Mesenchymal stem cell (in vitro differentiated cells and primary cell): ENCODE results near the gene DBH.

ENCODE experiments used
- DNase-seq: peaks from one replicate; pipeline ENCODE4 v3.0.0-alpha.2; 2013
- H2AFZ ChIP-seq: one replicate; pipeline ENCODE4 v1.6.1; 2013; ENCODE audit warnings: low read depth, mild to moderate bottlenecking, control low read depth, inconsistent platforms, low read length, moderate library complexity
- H2AK5ac ChIP-seq: 2 replicates; pipeline ENCODE4 v1.6.1; 2013; ENCODE audit warnings: low read length, moderate library complexity, mild to moderate bottlenecking, inconsistent platforms; ENCODE audit not compliant: severe bottlenecking
- H2BK120ac ChIP-seq: one replicate; pipeline ENCODE4 v1.6.1; 2013; ENCODE audit warnings: low read depth, mild to moderate bottlenecking, inconsistent platforms, low read length, moderate library complexity
- H2BK12ac ChIP-seq, 2 experiments: one replicate each; pipeline ENCODE4 v1.6.1; 2013; ENCODE audit warnings: inconsistent platforms in 2 of 2, low read length in 2 of 2, mild to moderate bottlenecking in 2 of 2, moderate library complexity in 2 of 2, control low read depth in 1 of 2
- H2BK15ac ChIP-seq: one replicate; pipeline ENCODE4 v1.6.1; 2013; ENCODE audit warnings: mild to moderate bottlenecking, low read depth, inconsistent platforms; ENCODE audit not compliant: poor library complexity, severe bottlenecking
- H2BK5ac ChIP-seq: 2 replicates; pipeline ENCODE4 v1.6.1; 2013; ENCODE audit warnings: low read depth, mild to moderate bottlenecking, low read length, control low read depth, inconsistent platforms; ENCODE audit not compliant: poor library complexity, severe bottlenecking
- H3K14ac ChIP-seq, 2 experiments: one replicate each; pipeline ENCODE4 v1.6.1; 2013; ENCODE audit warnings: inconsistent platforms in 2 of 2, low read length in 2 of 2, control low read depth in 1 of 2, mild to moderate bottlenecking in 1 of 2, moderate library complexity in 1 of 2
- H3K18ac ChIP-seq, 2 experiments: one replicate each; pipeline ENCODE4 v1.6.1; 2013; ENCODE audit warnings: inconsistent platforms in 2 of 2, low read length in 2 of 2, control low read depth in 1 of 2, low read depth in 1 of 2, mild to moderate bottlenecking in 1 of 2
- H3K23ac ChIP-seq, 2 experiments: one replicate each; pipeline ENCODE4 v1.6.1; 2013; ENCODE audit warnings: inconsistent platforms in 2 of 2, low read length in 2 of 2, mild to moderate bottlenecking in 2 of 2, moderate library complexity in 2 of 2, control low read depth in 1 of 2
- H3K27ac ChIP-seq: 2 replicates; pipeline ENCODE4 v1.5.1; 2013; ENCODE audit warnings: mild to moderate bottlenecking, moderate library complexity, low read length, control low read depth, inconsistent platforms; ENCODE audit not compliant: poor library complexity, severe bottlenecking
- H3K27me3 ChIP-seq, 2 experiments: 2 replicates each; pipeline versions ENCODE4 v1.6.1 to v1.7.0; 2013; ENCODE audit warnings: low read length in 2 of 2, mild to moderate bottlenecking in 2 of 2, moderate library complexity in 2 of 2, control low read depth in 1 of 2, inconsistent platforms in 1 of 2; ENCODE audit not compliant: control insufficient read depth in 1 of 2, insufficient read depth in 1 of 2
- H3K36me3 ChIP-seq, 2 experiments: 2 replicates each; pipeline versions ENCODE4 v1.6.1 to v1.7.0; 2013; ENCODE audit warnings: low read length in 2 of 2, control low read depth in 1 of 2, inconsistent platforms in 1 of 2, low read depth in 1 of 2, mild to moderate bottlenecking in 1 of 2; ENCODE audit not compliant: insufficient read depth in 2 of 2, control insufficient read depth in 1 of 2
- H3K4ac ChIP-seq, 2 experiments: one replicate each; pipeline ENCODE4 v1.6.1; 2013; ENCODE audit warnings: inconsistent platforms in 2 of 2, low read length in 2 of 2, mild to moderate bottlenecking in 2 of 2, moderate library complexity in 2 of 2, control low read depth in 1 of 2, low read depth in 1 of 2
- H3K4me1 ChIP-seq: 2 replicates; pipeline ENCODE4 v1.6.1; 2013; ENCODE audit warnings: low read depth, low read length, control low read depth; ENCODE audit not compliant: control insufficient read depth, insufficient read depth
- H3K4me2 ChIP-seq: 2 replicates; pipeline ENCODE4 v1.6.1; 2013; ENCODE audit warnings: low read length, mild to moderate bottlenecking, inconsistent platforms; ENCODE audit not compliant: poor library complexity, severe bottlenecking
- H3K4me3 ChIP-seq, 2 experiments: 2 replicates each; pipeline versions ENCODE4 v1.5.1 to v1.7.0; 2013; ENCODE audit warnings: low read length in 2 of 2, mild to moderate bottlenecking in 2 of 2, control low read depth in 1 of 2, low read depth in 1 of 2; ENCODE audit not compliant: insufficient read depth in 1 of 2
- H3K79me1 ChIP-seq: replicated peaks from 2 replicates; pipeline ENCODE4 v1.6.1; 2013; ENCODE audit warnings: mild to moderate bottlenecking, control low read depth, low read length, inconsistent platforms; ENCODE audit not compliant: poor library complexity, severe bottlenecking
- H3K9ac ChIP-seq: 2 replicates; pipeline ENCODE4 v1.7.0; 2013; ENCODE audit warnings: mild to moderate bottlenecking, low read length, moderate library complexity
- H3K9me3 ChIP-seq: 2 replicates; pipeline ENCODE4 v1.7.0; 2013; ENCODE audit warnings: mild to moderate bottlenecking, low read length; ENCODE audit not compliant: control insufficient read depth
- H4K8ac ChIP-seq: one replicate; pipeline ENCODE4 v1.6.1; 2013; ENCODE audit warnings: inconsistent platforms, mild to moderate bottlenecking, low read length, moderate library complexity
- H4K91ac ChIP-seq: one replicate; pipeline ENCODE4 v1.6.1; 2013; ENCODE audit warnings: mild to moderate bottlenecking, low read length, inconsistent platforms
- WGBS: methylation state at CpG from one replicate; pipeline ENCODE4 v1.1.7; 2013; ENCODE audit warnings: mixed read lengths; 5-methylcytosine and 5-hydroxymethylcytosine counted together

DBH gene

GRCh38 chr9:133640580-133641395, 4.6 kb downstream of the DBH start:
- no peak overlapping the region for H2BK5ac ChIP-seq
- no peak for DNase-seq
- no peak overlapping the region for H3K27ac ChIP-seq
- H3K4me2 ChIP-seq, result no peak overlapping the region
- H3K4ac ChIP-seq, result no peak overlapping the region
- H3K4me1 ChIP-seq, result no peaks in the 10 kb centered on the region
- H2BK12ac ChIP-seq, result no peak overlapping the region
- no peak overlapping the region for H2BK120ac ChIP-seq
- H4K8ac ChIP-seq, result no peak overlapping the region
- no peak overlapping the region for H3K4me3 ChIP-seq
- H3K79me1 ChIP-seq, result no peaks in the 10 kb centered on the region
- H2AFZ ChIP-seq, result no peak overlapping the region
- no peak overlapping the region for H4K91ac ChIP-seq
- peaks cover 65 to 94% of the 10 kb centered on the region in 2 experiments for H3K27me3 ChIP-seq
- no peak overlapping the region for H3K18ac ChIP-seq
- H3K36me3 ChIP-seq, result no peaks in the 10 kb centered on the region
- WGBS, result 82% methylated on average over 13 of the region's 13 CpGs
- H3K23ac ChIP-seq, result no peak overlapping the region
- H2AK5ac ChIP-seq, result no peak overlapping the region
- H3K9ac ChIP-seq, result no peak overlapping the region
- H3K14ac ChIP-seq, result no peak overlapping the region
- no peaks in the 10 kb centered on the region for H3K9me3 ChIP-seq
- H2BK15ac ChIP-seq, result no peak overlapping the region

DNA sequence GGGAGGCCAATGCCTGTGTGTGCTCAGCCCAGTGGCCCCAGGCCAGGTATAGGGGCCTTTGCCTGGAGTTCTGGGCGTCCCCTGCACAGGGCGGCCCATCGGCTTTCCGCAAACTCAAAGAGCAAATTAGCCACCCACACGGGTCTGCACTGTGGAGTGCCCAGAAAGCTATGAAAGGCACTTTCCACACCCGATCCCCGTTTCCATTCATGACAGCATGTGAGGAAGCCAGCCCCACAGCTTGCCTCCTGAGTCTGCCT, 5.2 kb downstream of the DBH start:
- H2AK5ac ChIP-seq, result no peak overlapping the region
- H4K8ac ChIP-seq, result no peak overlapping the region
- no peak overlapping the region for H3K14ac ChIP-seq
- H3K4me3 ChIP-seq, result no peak overlapping the region
- H3K9me3 ChIP-seq, result no peaks in the 10 kb centered on the region
- no peak overlapping the region for H2BK5ac ChIP-seq
- WGBS, result 86% methylated on average over 7 of the region's 7 CpGs
- H3K23ac ChIP-seq, result no peak overlapping the region
- H3K36me3 ChIP-seq, result no peaks in the 10 kb centered on the region
- H2BK15ac ChIP-seq, result no peak overlapping the region
- no peaks in the 10 kb centered on the region for H3K79me1 ChIP-seq
- no peak overlapping the region for H2AFZ ChIP-seq
- DNase-seq, result no peak
- H3K18ac ChIP-seq, result no peak overlapping the region
- H3K27me3 ChIP-seq, result peaks cover 62 to 94% of the 10 kb centered on the region in 2 experiments
- no peak overlapping the region for H2BK12ac ChIP-seq
- no peak overlapping the region for H3K4me2 ChIP-seq
- H3K9ac ChIP-seq, result no peak overlapping the region
- H2BK120ac ChIP-seq, result no peak overlapping the region
- H4K91ac ChIP-seq, result no peak overlapping the region
- no peaks in the 10 kb centered on the region for H3K4me1 ChIP-seq
- no peak overlapping the region for H3K27ac ChIP-seq
- no peak overlapping the region for H3K4ac ChIP-seq

DNA sequence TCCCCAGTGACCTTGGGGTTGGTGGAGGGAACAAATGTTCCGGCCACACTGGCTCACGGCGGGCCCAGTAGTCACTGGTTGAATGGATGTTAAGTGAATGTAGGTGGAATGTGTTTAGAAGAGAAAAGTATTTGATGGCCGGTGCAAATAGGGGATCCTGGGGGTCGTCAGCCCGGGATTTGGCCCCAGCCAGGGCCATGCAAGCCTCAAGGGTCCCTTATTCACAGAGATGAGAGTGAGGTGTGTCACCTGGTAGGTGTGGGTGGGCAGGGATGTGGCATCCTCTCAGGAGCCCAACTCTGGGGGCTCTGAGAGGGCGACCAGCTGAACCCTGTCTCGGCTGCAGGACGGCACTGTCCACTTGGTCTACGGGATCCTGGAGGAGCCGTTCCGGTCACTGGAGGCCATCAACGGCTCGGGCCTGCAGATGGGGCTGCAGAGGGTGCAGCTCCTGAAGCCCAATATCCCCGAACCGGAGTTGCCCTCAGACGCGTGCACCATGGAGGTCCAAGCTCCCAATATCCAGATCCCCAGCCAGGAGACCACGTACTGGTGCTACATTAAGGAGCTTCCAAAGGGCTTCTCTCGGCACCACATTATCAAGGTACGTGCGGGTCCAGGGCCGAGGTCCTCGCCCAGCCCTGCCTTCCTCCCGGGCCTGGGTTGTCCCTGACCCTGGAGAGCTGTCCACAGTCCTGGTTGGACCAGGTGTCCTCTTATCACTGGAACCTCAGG, 5.9 kb downstream of the DBH start:
- Histone ChIP-seq H3K27ac (no peak overlapping the region), H3K4me3 (no peak overlapping the region), H2BK120ac (no peak overlapping the region), H3K18ac (no peak overlapping the region), H3K4me2 (no peak overlapping the region), H3K23ac (no peak overlapping the region), H3K14ac (no peak overlapping the region), H3K9ac (no peak overlapping the region), H4K8ac (no peak overlapping the region), H3K4ac (no peak overlapping the region), H3K9me3 (no peaks in the 10 kb centered on the region), H2BK12ac (no peak overlapping the region), H2AK5ac (no peak overlapping the region), H2AFZ (no peak overlapping the region), H3K79me1 (no peaks in the 10 kb centered on the region), H3K4me1 (no peaks in the 10 kb centered on the region), H2BK5ac (no peak overlapping the region), H2BK15ac (no peak overlapping the region), H3K36me3 (no peaks in the 10 kb centered on the region), H4K91ac (peak overlapping the region; percentile 12), H3K27me3 (peaks cover 62 to 94% of the 10 kb centered on the region in 2 experiments)
- 91% methylated on average over 25 of the region's 25 CpGs for WGBS
- DNase-seq, result no peak

DNA sequence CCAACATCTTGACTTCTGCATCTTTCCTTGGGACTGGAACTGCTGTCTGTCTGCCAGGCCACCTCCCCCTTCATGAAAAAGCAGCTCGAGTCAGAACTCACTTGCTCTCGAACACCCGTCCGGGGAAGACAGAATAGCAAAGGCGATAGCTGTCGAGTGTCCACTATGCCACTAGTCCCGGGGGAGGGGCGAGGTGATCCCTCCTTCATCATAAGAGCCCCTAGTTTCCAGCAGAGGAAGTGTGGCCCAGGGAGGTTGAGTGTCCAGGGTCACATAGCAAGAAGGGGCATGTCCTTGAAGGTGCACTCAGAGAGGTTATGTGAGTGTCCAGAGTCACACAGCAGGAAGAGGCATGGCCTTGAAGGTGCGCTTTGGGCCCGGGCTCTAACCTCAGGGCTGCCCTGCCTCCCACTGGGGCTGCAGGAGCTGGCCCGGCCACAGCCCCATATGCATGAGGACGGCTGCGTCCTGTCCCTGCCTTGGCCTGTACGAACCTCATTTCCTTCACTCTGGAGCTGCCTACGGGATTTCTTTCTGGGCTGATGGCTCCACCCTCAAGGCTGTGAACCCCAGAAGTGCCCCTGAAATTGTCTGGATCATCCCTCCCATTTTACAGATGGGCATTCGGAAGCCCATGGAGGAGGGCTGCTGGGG, 6.7 kb downstream of the DBH start:
- Histone ChIP-seq H3K79me1 (no peaks in the 10 kb centered on the region), H4K8ac (no peak overlapping the region)
- 82% methylated on average over 14 of the region's 16 CpGs for WGBS

More for the DNA sequence above, 6.7 kb downstream of the DBH start:
- H2BK5ac ChIP-seq, result no peak overlapping the region
- no peaks in the 10 kb centered on the region for H3K4me1 ChIP-seq
- no peak overlapping the region for H3K4me3 ChIP-seq
- no peak overlapping the region for H3K27ac ChIP-seq
- no peak overlapping the region for H3K23ac ChIP-seq
- no peak overlapping the region for H2BK12ac ChIP-seq
- H4K91ac ChIP-seq, result no peak overlapping the region
- DNase-seq, result no peak
- no peak overlapping the region for H3K9ac ChIP-seq
- no peak overlapping the region for H3K14ac ChIP-seq
- H2AK5ac ChIP-seq, result no peak overlapping the region
- H2AFZ ChIP-seq, result no peak overlapping the region
- H3K27me3 ChIP-seq, result peaks cover 64 to 94% of the 10 kb centered on the region in 2 experiments
- no peak overlapping the region for H3K18ac ChIP-seq
- no peaks in the 10 kb centered on the region for H3K9me3 ChIP-seq
- no peak overlapping the region for H2BK120ac ChIP-seq
- H3K4me2 ChIP-seq, result no peak overlapping the region
- H2BK15ac ChIP-seq, result no peak overlapping the region
- no peaks in the 10 kb centered on the region for H3K36me3 ChIP-seq
- no peak overlapping the region for H3K4ac ChIP-seq
